B cell (primary cell): ENCODE results near the gene DNAL1. TPM values are rescaled to one million over a fixed set of nuclear protein-coding genes. Genes with fewer than 3 reads are reported as not detected.
A peak's percentile ranks its signal among the peaks of the same experiment; 100 is the strongest.

Experiments used
- ATAC-seq: fragments of 200-7000 bp; cut with Tn5 transposase; one replicate; pipeline ENCODE4 v1.10.0; 2021; ENCODE audit warnings: low read depth, mild to moderate bottlenecking, moderate number of reproducible peaks, moderate library complexity
- CTCF ChIA-PET: fragments of 350-600 bp; sonication (Branson Sonifier 250); formaldehyde crosslinking; loops from one replicate; lab custom pipeline; 2021; ENCODE audit warnings: antibody characterized with exemption, inconsistent platforms; lab: Charles Lee
- POLR2A ChIA-PET: fragments of 350-600 bp; sonication (Branson Sonifier 250); formaldehyde crosslinking; loops from one replicate; lab custom pipeline; 2021; ENCODE audit warnings: antibody characterized with exemption; lab: Charles Lee
- DNase-seq: peaks from one replicate; pipeline ENCODE4 v3.0.0; 2013
- H2AFZ ChIP-seq: 2 replicates; pipeline ENCODE4 v1.6.1; 2012; ENCODE audit warnings: mild to moderate bottlenecking, low read depth, low read length; ENCODE audit not compliant: insufficient read depth, poor library complexity, severe bottlenecking
- H3K27ac ChIP-seq, 2 donors: 1 replicate in 1 of 2; 2 replicates in 1 of 2; pipeline ENCODE4 v1.5.1; 2012 to 2013; ENCODE audit warnings: low read length in 2 of 2, mild to moderate bottlenecking in 2 of 2, moderate library complexity in 1 of 2
- H3K27me3 ChIP-seq, 4 experiments: fragments of 200-600 bp in 1 of 4; sonication (generic) in 1 of 4; replicated peaks in 1 of 4; 1 replicate in 2 of 4; 2 replicates in 2 of 4; pipeline versions ENCODE4 v1.6.1 to v1.7.0; 2013 to 2016; ENCODE audit warnings: low read length in 3 of 4, mild to moderate bottlenecking in 2 of 4, mixed read lengths in 1 of 4, moderate library complexity in 1 of 4; ENCODE audit not compliant: insufficient read depth in 4 of 4, control insufficient read depth in 3 of 4; ENCODE audit errors: control extremely low read depth in 1 of 4
- H3K36me3 ChIP-seq, 2 experiments: replicated peaks in 1 of 2; 1 replicate in 1 of 2; 2 replicates in 1 of 2; pipeline versions ENCODE4 v1.6.1 to v1.7.1; 2013; ENCODE audit warnings: low read length in 1 of 2; ENCODE audit not compliant: insufficient read depth in 2 of 2, control insufficient read depth in 1 of 2; ENCODE audit errors: control extremely low read depth in 1 of 2, extremely low read depth in 1 of 2
- H3K4me1 ChIP-seq, 2 donors: fragments of 200-600 bp in 1 of 2; sonication (generic) in 1 of 2; 1 replicate in 1 of 2; 2 replicates in 1 of 2; pipeline versions ENCODE4 v1.5.1 to v1.6.1; 2013 to 2017; ENCODE audit warnings: low read length in 2 of 2; ENCODE audit not compliant: control insufficient read depth in 2 of 2, insufficient read depth in 2 of 2
- H3K4me2 ChIP-seq: replicated peaks from 2 replicates; pipeline ENCODE3; 2012; ENCODE audit warnings: mild to moderate bottlenecking, low read depth, low read length; ENCODE audit not compliant: poor library complexity, severe bottlenecking
- H3K4me3 ChIP-seq, 5 experiments: fragments of 200-600 bp in 1 of 5; sonication (generic) in 1 of 5; 1 replicate in 3 of 5; 2 replicates in 2 of 5; pipeline versions ENCODE4 v1.5.1 to v1.7.0; 2011 to 2016; ENCODE audit warnings: low read length in 4 of 5, mild to moderate bottlenecking in 4 of 5, low read depth in 2 of 5, control low read depth in 1 of 5, moderate library complexity in 1 of 5; ENCODE audit not compliant: insufficient read depth in 1 of 5; ENCODE audit errors: control extremely low read depth in 1 of 5, extremely low read depth in 1 of 5
- H3K79me2 ChIP-seq: fragments of 200-600 bp; sonication (generic); one replicate; pipeline ENCODE4 v1.6.0; 2016; ENCODE audit warnings: low read length; ENCODE audit not compliant: control insufficient read depth, insufficient read depth
- H3K9ac ChIP-seq: fragments of 200-600 bp; sonication (generic); 2 replicates; pipeline ENCODE4 v1.6.1; 2017; ENCODE audit warnings: mild to moderate bottlenecking, low read length, moderate library complexity
- H3K9me3 ChIP-seq, 3 donors: one replicate each; pipeline versions ENCODE4 v1.6.1 to v1.7.1; 2013; ENCODE audit warnings: low read length in 2 of 3; ENCODE audit not compliant: control insufficient read depth in 2 of 3, insufficient read depth in 1 of 3; ENCODE audit errors: control extremely low read depth in 1 of 3
- H4K20me1 ChIP-seq: 2 replicates; pipeline ENCODE4 v1.6.0; 2012; ENCODE audit warnings: mild to moderate bottlenecking, low read length; ENCODE audit not compliant: insufficient read depth, control insufficient read depth, poor library complexity, severe bottlenecking
- H3K27ac Mint-ChIP-seq: one replicate; pipeline ENCODE4 v1.8.0; 2021; ENCODE audit warnings: mixed read lengths
- H3K27me3 Mint-ChIP-seq: one replicate; pipeline ENCODE4 v1.8.0; 2021; ENCODE audit warnings: mixed read lengths
- H3K4me1 Mint-ChIP-seq: one replicate; pipeline ENCODE4 v1.8.0; 2021; ENCODE audit warnings: mixed read lengths
- H3K4me3 Mint-ChIP-seq: one replicate; pipeline ENCODE4 v1.8.0; 2021; ENCODE audit warnings: mixed read lengths
- H3K9me3 Mint-ChIP-seq: one replicate; pipeline ENCODE4 v1.8.0; 2022; ENCODE audit warnings: mixed read lengths; ENCODE audit not compliant: insufficient read depth
- EZH2 ChIP-seq: IDR thresholded peaks from 2 replicates; pipeline ENCODE4 v1.6.1; 2012; ENCODE audit warnings: borderline replicate concordance, low read depth, mild to moderate bottlenecking, moderate library complexity, low read length; ENCODE audit not compliant: insufficient read depth, poor library complexity, severe bottlenecking
- WGBS: methylation state at CpG from one replicate; pipeline ENCODE4 v1.1.5; 2013; ENCODE audit warnings: missing lambda C conversion rate; ENCODE audit not compliant: insufficient coverage; 5-methylcytosine and 5-hydroxymethylcytosine counted together
- intact Hi-C: fragments of 100-400 bp; cut with micrococcal nuclease; formaldehyde crosslinking; loops from one replicate; pipeline ENCODE4 v1.10.0; 2022
- polyA plus RNA-seq: library from polyadenylated mRNA; depleted of rRNA; stranded (reverse); fragments of >200 nt; gene quantifications from 2 replicates; pipeline ENCODE4 v1.2.3, GENCODE V29; 2012
- total RNA-seq, 2 donors: library from RNA; stranded (reverse); fragments of 120-200 nt in 1 of 2; gene quantifications; 1 replicate in 1 of 2; 2 replicates in 1 of 2; pipeline versions ENCODE4 v1.2.3 to v1.2.4, GENCODE V29; 2013 to 2022
- TF ChIP-seq, protein P1 (sequence below): fragments of 200-600 bp; IDR thresholded peaks from one replicate; pipeline ENCODE4 v1.8.0; 2022; ENCODE audit warnings: antibody characterized with exemption, mild to moderate bottlenecking

The DNAL1 gene
- total and polyA plus RNA-seq, 2 donors (not counting 1 experiment from before 2014, with no cell fraction given): 2.0 to 10.7 TPM

DNA sequence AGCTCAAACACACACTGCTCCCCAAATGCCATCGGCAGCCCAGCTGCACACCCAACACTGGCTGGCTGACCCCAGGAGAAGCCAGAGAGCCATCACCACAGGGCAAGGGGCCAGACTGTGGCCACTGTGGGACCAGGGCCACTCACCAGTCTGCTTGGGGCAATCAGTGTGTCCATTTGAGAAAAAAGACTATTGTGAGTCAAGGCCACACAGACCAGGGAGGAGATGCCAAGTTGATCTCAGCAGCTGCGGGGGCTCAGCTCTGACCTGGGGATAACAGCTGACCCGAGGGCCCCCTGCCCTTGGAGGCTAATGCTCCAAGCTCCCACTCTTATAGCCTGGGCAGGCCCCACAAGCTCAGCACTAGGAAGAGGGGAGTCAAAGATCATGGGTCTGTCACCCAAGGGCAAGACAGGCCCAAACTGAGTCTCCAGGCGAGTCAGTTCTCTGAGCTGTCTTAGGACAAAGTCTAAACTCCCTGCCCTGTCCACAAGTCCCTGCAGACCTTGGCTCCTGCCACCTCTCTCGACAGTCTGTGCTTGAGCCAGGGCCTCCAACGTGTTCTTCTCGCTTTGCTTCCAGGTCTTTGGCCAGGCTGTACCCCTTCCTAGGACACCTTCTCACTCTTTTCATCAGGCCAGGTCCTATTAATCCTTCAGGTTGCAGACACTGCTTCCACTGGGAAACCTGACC, 99.5 kb downstream of the DNAL1 start:
- ChIA-PET CTCF (interaction anchor here (0.7 to 17.2 kb wide), 6 partner anchors 12 to 80 kb away, joined by 4 to 184 read pairs (median 64); a partner anchor contains a TSS), POLR2A (interaction anchor here (0.6 to 2.1 kb wide), 5 partner anchors 10 to 70 kb away, joined by 3 to 10 read pairs (median 4); no protein-coding TSS in a partner anchor)
- ATAC-seq (no peak), DNase-seq (no peak)
- Histone ChIP-seq H3K4me1 (peaks cover 92 to 99% of the 10 kb centered on the region in 2 donors), H3K79me2 (peaks cover 100% of the 10 kb centered on the region), H3K9ac (peak overlapping the region; percentile 55), H3K27ac (peak overlapping the region; percentile 61 to 81), H2AFZ (no peak overlapping the region), H3K36me3 (peaks cover 0 to 26% of the 10 kb centered on the region in 2 experiments), H4K20me1 (peaks cover 100% of the 10 kb centered on the region), H3K27me3 (no peaks in the 10 kb centered on the region), H3K4me2 (peak overlapping the region; percentile 76), H3K4me3 (peak overlapping the region in 4 of 5 experiments; percentile 12 to 40 (median 28)), H3K9me3 (no peaks in the 10 kb centered on the region)
- no peaks in the 10 kb centered on the region for H3K27me3 Mint-ChIP-seq
- intact Hi-C loops: loop anchor here (1.0 kb wide), 1 partner anchor 10 kb away; no protein-coding TSS in a partner anchor
- H3K4me1 Mint-ChIP-seq: peaks cover 96% of the 10 kb centered on the region
- H3K9me3 Mint-ChIP-seq: no peaks in the 10 kb centered on the region
- peak overlapping the region; percentile 94 for H3K4me3 Mint-ChIP-seq
- 37% methylated on average over 7 of the region's 7 CpGs for WGBS
- TF ChIP-seq, protein P1, sequence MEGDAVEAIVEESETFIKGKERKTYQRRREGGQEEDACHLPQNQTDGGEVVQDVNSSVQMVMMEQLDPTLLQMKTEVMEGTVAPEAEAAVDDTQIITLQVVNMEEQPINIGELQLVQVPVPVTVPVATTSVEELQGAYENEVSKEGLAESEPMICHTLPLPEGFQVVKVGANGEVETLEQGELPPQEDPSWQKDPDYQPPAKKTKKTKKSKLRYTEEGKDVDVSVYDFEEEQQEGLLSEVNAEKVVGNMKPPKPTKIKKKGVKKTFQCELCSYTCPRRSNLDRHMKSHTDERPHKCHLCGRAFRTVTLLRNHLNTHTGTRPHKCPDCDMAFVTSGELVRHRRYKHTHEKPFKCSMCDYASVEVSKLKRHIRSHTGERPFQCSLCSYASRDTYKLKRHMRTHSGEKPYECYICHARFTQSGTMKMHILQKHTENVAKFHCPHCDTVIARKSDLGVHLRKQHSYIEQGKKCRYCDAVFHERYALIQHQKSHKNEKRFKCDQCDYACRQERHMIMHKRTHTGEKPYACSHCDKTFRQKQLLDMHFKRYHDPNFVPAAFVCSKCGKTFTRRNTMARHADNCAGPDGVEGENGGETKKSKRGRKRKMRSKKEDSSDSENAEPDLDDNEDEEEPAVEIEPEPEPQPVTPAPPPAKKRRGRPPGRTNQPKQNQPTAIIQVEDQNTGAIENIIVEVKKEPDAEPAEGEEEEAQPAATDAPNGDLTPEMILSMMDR: no peak
- no peak for TF ChIP-seq EZH2
- peak overlapping the region; percentile 99 for H3K27ac Mint-ChIP-seq
